ENCODE data around the gene DAB2IP.
A peak's percentile ranks its signal among the peaks of the same experiment; 100 is the strongest.

DAB2IP gene

DNA sequence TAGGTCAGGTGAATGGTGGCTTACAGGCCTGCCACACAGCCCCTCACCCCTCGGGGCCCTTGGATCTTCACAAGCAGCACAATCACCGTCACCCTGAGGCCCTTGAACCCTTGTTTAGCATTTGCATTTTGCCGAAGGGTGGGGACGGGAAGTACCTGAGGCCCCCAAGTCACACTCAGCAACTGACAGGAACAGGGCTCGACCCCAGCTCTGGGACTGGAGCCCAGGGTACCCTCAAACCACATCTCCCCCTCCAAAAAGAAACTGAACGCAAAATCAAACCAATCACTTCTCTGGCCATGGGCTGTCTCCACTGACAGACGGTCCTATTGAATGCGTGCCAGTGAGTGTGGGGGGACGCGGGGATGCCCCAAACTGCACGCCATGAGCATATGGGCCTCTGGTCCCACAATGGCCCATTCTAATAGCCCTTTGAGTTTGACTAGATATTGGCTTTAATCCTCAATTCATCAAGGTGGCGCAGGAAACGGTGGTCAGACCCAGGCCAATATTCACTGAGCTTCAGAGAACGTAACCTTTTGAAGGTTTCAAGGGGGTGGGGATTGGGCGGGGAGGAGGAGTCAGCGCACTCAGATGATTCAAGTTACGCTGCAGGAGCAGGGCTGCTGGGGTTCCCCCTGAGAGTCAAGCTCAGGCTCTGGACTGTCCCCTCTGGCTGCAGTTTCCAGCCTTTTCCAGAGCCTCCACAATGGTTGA is 176.0 kb downstream of the DAB2IP start:
- DNase-seq, result peak in 4 of 56 donors; percentile 7 to 41 (median 24)

DNA sequence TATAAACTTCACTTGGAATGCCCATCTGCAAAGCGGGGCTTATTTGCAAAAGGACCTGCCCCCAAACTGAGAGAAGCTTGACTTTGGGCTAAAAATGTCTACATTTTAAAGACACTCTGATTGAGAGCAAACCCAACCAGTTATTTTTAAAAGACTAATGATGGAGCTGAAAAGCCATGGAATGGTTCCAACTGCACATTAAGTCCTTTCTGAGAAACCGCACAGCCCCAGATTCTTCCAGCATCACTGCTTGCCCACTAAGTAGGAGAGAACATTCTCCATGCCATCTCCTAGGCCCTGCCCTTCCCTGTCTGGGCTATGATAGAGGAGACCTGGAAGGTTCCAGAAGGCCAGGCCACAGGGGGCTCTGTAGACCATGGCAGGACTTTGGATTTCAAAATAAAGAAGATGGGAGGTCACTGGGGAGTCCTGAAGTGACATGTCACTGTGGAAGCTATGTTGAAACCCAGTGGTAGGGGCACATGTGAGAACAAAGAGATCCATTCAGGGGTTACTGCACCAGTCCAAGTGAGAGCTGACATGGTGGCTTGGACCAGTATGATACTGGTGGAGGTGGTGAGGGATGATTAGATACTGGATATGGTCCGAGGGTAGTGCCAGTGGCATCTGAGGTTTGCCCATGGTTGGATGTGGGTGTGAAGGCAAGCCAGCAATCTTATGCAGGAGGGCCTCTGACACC is 179.2 kb downstream of the DAB2IP start:
- DNase-seq, result no peak

DNA sequence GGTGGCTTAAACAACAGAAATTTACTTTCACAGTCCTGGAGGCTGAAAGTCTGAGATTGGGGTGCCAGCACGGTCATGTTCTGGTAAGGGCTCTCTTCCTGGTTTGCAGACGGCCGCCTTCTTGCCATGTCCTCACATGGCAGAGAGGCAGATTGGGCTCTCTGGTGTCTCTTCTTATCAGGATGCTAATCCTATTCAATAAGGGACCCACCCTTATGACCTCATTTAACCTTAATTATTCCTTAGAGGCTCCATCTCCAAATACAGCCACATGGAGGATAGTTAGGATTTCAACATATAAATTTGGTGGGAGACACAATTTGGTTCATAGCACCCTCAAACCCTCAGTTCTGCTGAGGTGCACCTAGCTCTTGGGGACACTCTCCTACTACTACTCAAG is 180.4 kb downstream of the DAB2IP start:
- no peak for DNase-seq

- DNase-seq, result no peak
Observed at GRCh38 chr9:121833061-121833460, 181.6 kb downstream of the DAB2IP start.
